HCT116 (cell line): ENCODE measurements around the gene MT2A. TPM values are rescaled to one million over a fixed set of nuclear protein-coding genes. Genes with fewer than 3 reads are reported as not detected.

Experiments used
- ATAC-seq: fragments of 200-7000 bp; cut with Tn5 transposase; 2 replicates; pipeline ENCODE4 v1.9.1; 2020; ENCODE audit warnings: mild to moderate bottlenecking, moderate library complexity
- BruUV-seq: library from RNA; stranded (reverse); fragments of 400-500 nt; replicated peaks from 2 replicates; lab custom pipeline; 2021; lab: Mats Ljungman, UMichigan
- CTCF ChIA-PET: fragments of 300-600 bp; sonication (Branson Sonifier 250); formaldehyde crosslinking; loops from one replicate; lab custom pipeline; 2021; ENCODE audit warnings: antibody characterized with exemption; lab: Charles Lee
- POLR2A ChIA-PET: fragments of 300-600, 350-600 bp; sonication (Branson Sonifier 250); formaldehyde crosslinking; loops from one replicate; lab custom pipeline; 2021; ENCODE audit warnings: antibody characterized with exemption; lab: Charles Lee
- RAD21 ChIA-PET, 2 experiments: fragments of 300-600 bp; sonication (Branson Sonifier 250); formaldehyde crosslinking; loops; one replicate each; lab custom pipeline; 2023; ENCODE audit warnings: low total read pairs in 2 of 2; ENCODE audit not compliant: uncharacterized antibody in 2 of 2, unreplicated experiment in 2 of 2, low non-redundant PET in 1 of 2; lab: Charles Lee
- DNase-seq: peaks from one replicate; pipeline ENCODE4 v3.0.0-alpha.2; 2010; ENCODE audit warnings: low read depth, low spot score
- H2AFZ ChIP-seq: fragments of 200-600 bp; shearing (Covaris generic), sonication (generic); 2 replicates; pipeline ENCODE4 v1.6.1; 2017; ENCODE audit warnings: low read depth, mixed run types, mixed read lengths, antibody characterized with exemption, low read length; ENCODE audit not compliant: poor library complexity, severe bottlenecking
- H3K27ac ChIP-seq: 2 replicates; pipeline ENCODE4 v1.5.1; 2012; ENCODE audit warnings: low read depth, low read length
- H3K27me3 ChIP-seq: fragments of 200-600 bp; sonication (generic); 2 replicates; pipeline ENCODE4 v1.6.1; 2016; ENCODE audit warnings: mixed run types, low read length, mixed read lengths; ENCODE audit not compliant: insufficient read depth
- H3K36me3 ChIP-seq, 2 experiments: fragments of 200-500 bp in 1 of 2; fragments of 200-600 bp in 1 of 2; sonication (Bioruptor generic) in 1 of 2; sonication (generic) in 1 of 2; 2 replicates each; pipeline versions ENCODE4 v1.5.1 to v1.6.1; 2014 to 2016; ENCODE audit warnings: low read length in 2 of 2, inconsistent platforms in 1 of 2, mixed read lengths in 1 of 2, mixed run types in 1 of 2; ENCODE audit not compliant: insufficient read depth in 2 of 2, control insufficient read depth in 1 of 2
- H3K4me1 ChIP-seq, 2 experiments: fragments of 200-600 bp in 1 of 2; sonication (generic) in 1 of 2; 2 replicates each; pipeline versions ENCODE4 v1.5.1 to v1.6.1; 2012 to 2017; ENCODE audit warnings: low read length in 2 of 2, inconsistent platforms in 1 of 2, mild to moderate bottlenecking in 1 of 2, mixed read lengths in 1 of 2, mixed run types in 1 of 2, moderate library complexity in 1 of 2; ENCODE audit not compliant: insufficient read depth in 2 of 2, control insufficient read depth in 1 of 2
- H3K4me2 ChIP-seq: fragments of 200-600 bp; sonication (generic); 2 replicates; pipeline ENCODE4 v1.6.1; 2017; ENCODE audit warnings: mixed run types, low read length, mixed read lengths
- H3K4me3 ChIP-seq, 2 experiments: fragments of 200-600 bp in 1 of 2; sonication (generic) in 1 of 2; replicated peaks in 1 of 2; 2 replicates each; pipeline ENCODE4 v1.5.1; 2011 to 2016; ENCODE audit warnings: low read length in 2 of 2, control low read depth in 1 of 2, low read depth in 1 of 2, mild to moderate bottlenecking in 1 of 2, mixed read lengths in 1 of 2, mixed run types in 1 of 2
- H3K79me2 ChIP-seq: fragments of 200-600 bp; sonication (generic); 2 replicates; pipeline ENCODE4 v1.6.1; 2017; ENCODE audit warnings: mild to moderate bottlenecking, mixed run types, low read length, moderate library complexity, mixed read lengths; ENCODE audit not compliant: insufficient read depth
- H3K9ac ChIP-seq: fragments of 200-600 bp; sonication (generic); 2 replicates; pipeline ENCODE4 v1.6.1; 2016; ENCODE audit warnings: low read length, mixed read lengths
- H3K9me2 ChIP-seq: fragments of 200-600 bp; sonication (generic), shearing (Covaris generic); 2 replicates; pipeline ENCODE4 v1.6.1; 2017; ENCODE audit warnings: mixed run types, mild to moderate bottlenecking, moderate library complexity; ENCODE audit not compliant: insufficient read depth
- H3K9me3 ChIP-seq, 2 experiments: fragments of 200-500 bp in 1 of 2; fragments of 200-600 bp in 1 of 2; sonication (Bioruptor generic) in 1 of 2; sonication (generic) in 1 of 2; 2 replicates each; pipeline ENCODE4 v1.6.1; 2014 to 2017; ENCODE audit warnings: low read length in 2 of 2, mixed read lengths in 2 of 2, inconsistent platforms in 1 of 2, low read depth in 1 of 2, mild to moderate bottlenecking in 1 of 2, mixed run types in 1 of 2, moderate library complexity in 1 of 2; ENCODE audit not compliant: control insufficient read depth in 1 of 2, insufficient read depth in 1 of 2
- H4K20me1 ChIP-seq: fragments of 200-600 bp; sonication (generic), shearing (Covaris generic); 2 replicates; pipeline ENCODE4 v1.6.1; 2017; ENCODE audit warnings: mixed run types, mild to moderate bottlenecking, moderate library complexity; ENCODE audit not compliant: insufficient read depth
- CTCF ChIP-seq, 3 experiments: fragments of 200-600 bp in 1 of 3; sonication (generic) in 1 of 3; IDR thresholded peaks in 2 of 3; conservative IDR thresholded peaks in 1 of 3; 2 replicates each; pipeline ENCODE4 v1.5.1; 2012 to 2017; ENCODE audit warnings: low read depth in 2 of 3, low read length in 2 of 3, antibody characterized with exemption in 1 of 3, borderline replicate concordance in 1 of 3, control low read depth in 1 of 3, mild to moderate bottlenecking in 1 of 3, mixed read lengths in 1 of 3, mixed run types in 1 of 3, moderate library complexity in 1 of 3; ENCODE audit not compliant: insufficient read depth in 1 of 3
- ELF1 ChIP-seq: IDR thresholded peaks from 2 replicates; pipeline ENCODE4 v1.6.1; 2012; ENCODE audit warnings: low read depth, borderline replicate concordance
- EZH2 ChIP-seq: fragments of 200-600 bp; sonication (generic); IDR thresholded peaks from 2 replicates; pipeline ENCODE4 v1.6.1; 2017; ENCODE audit warnings: antibody characterized with exemption, mixed run types
- EZH2phosphoT487 ChIP-seq: fragments of 200-600 bp; IDR thresholded peaks from 2 replicates; pipeline ENCODE4 v1.6.1; 2018; ENCODE audit warnings: antibody characterized with exemption, borderline replicate concordance
- FOSL1 ChIP-seq: IDR thresholded peaks from 2 replicates; pipeline ENCODE4 v1.6.1; 2012; ENCODE audit warnings: low read depth
- JUND ChIP-seq: IDR thresholded peaks from 2 replicates; pipeline ENCODE4 v1.6.1; 2012
- MAX ChIP-seq: IDR thresholded peaks from 2 replicates; pipeline ENCODE4 v1.6.1; 2012
- RAD21 ChIP-seq: IDR thresholded peaks from 2 replicates; pipeline ENCODE4 v1.6.1; 2012; ENCODE audit warnings: low read depth, mild to moderate bottlenecking
- REST ChIP-seq: IDR thresholded peaks from 2 replicates; pipeline ENCODE4 v1.6.1; 2012; ENCODE audit warnings: low read depth
- YY1 ChIP-seq: IDR thresholded peaks from 2 replicates; pipeline ENCODE4 v1.6.1; 2011; ENCODE audit warnings: low read length, low read depth, moderate library complexity, mild to moderate bottlenecking; ENCODE audit not compliant: insufficient replicate concordance; ENCODE audit errors: extremely low read depth
- intact Hi-C: fragments of 100-400 bp; cut with micrococcal nuclease; formaldehyde crosslinking; loops from 2 replicates; pipeline ENCODE4 v1.10.0; 2022
- total RNA-seq: library from RNA; stranded (reverse); gene quantifications from one replicate; pipeline ENCODE4 v1.2.1, GENCODE V29; 2021; ENCODE audit not compliant: unreplicated experiment

MT2A gene
- total RNA-seq, 1 experiment from 2014 or later, result 710 TPM

- Histone ChIP-seq H3K9me2 (no peaks in the 10 kb centered on the region), H3K27ac (no peak overlapping the region), H3K9ac (no peak overlapping the region), H3K36me3 (no peaks in the 10 kb centered on the region), H3K9me3 (no peaks in the 10 kb centered on the region), H3K4me3 (no peak overlapping the region), H4K20me1 (no peaks in the 10 kb centered on the region), H3K79me2 (peaks cover 12% of the 10 kb centered on the region), H3K4me2 (no peak overlapping the region), H2AFZ (no peak overlapping the region), H3K4me1 (peaks cover 12 to 52% of the 10 kb centered on the region in 2 experiments), H3K27me3 (no peaks in the 10 kb centered on the region)
- POLR2A ChIA-PET, result interaction anchor here (3.6 to 9.4 kb wide), 3 partner anchors 15 to 73 kb away, joined by 24 to 344 read pairs (median 47); partner anchors contain the start of gene MT2A
- RAD21 ChIA-PET, result interaction anchor here in 1 of 2 experiments (1.4 kb wide), 1 partner anchor 73 kb away, joined by 4 read pairs; no protein-coding TSS in a partner anchor
- TF ChIP-seq REST (no peak), EZH2phosphoT487 (no peak), YY1 (no peak), CTCF (IDR thresholded peaks at IDR 0.05 in 2 of 3, conservative IDR thresholded peaks at IDR 0.05 in 1 of 3; ENCODE audit: borderline replicate concordance in 1 of 3, insufficient read depth in 1 of 3, low read depth in 2 of 3, low read length in 2 of 3) (no peak), EZH2 (no peak), JUND (no peak), ELF1 (no peak), FOSL1 (no peak), MAX (no peak), RAD21 (no peak)
- CTCF ChIA-PET, result interaction anchor here (1.0 kb wide), 1 partner anchor 21 kb away, joined by 3 read pairs; the partner anchor contains the start of gene MT2A
- BruUV-seq, result no TSS peak
- no peak for DNase-seq
- intact Hi-C loops, result loop anchor here (5.0 kb wide), 1 partner anchor 54 kb away; the partner anchor contains the start of gene MT1X
- no peak for ATAC-seq
Observed at GRCh38 chr16:56628486-56629350, 20.3 kb downstream of the MT2A start.
